Measurements from ENCODE around the gene ANTXRL. TPM values are rescaled to one million over a fixed set of nuclear protein-coding genes. Genes with fewer than 3 reads are reported as not detected.
"Not testable (repeated sequence)": the region's sequence is repeated elsewhere in the genome, so short reads cannot be mapped to it uniquely, and the experiment has no call there.

Gene ANTXRL
- total and polyA plus RNA-seq, 8 donors: 0.15 TPM; not detected in 7

DNA sequence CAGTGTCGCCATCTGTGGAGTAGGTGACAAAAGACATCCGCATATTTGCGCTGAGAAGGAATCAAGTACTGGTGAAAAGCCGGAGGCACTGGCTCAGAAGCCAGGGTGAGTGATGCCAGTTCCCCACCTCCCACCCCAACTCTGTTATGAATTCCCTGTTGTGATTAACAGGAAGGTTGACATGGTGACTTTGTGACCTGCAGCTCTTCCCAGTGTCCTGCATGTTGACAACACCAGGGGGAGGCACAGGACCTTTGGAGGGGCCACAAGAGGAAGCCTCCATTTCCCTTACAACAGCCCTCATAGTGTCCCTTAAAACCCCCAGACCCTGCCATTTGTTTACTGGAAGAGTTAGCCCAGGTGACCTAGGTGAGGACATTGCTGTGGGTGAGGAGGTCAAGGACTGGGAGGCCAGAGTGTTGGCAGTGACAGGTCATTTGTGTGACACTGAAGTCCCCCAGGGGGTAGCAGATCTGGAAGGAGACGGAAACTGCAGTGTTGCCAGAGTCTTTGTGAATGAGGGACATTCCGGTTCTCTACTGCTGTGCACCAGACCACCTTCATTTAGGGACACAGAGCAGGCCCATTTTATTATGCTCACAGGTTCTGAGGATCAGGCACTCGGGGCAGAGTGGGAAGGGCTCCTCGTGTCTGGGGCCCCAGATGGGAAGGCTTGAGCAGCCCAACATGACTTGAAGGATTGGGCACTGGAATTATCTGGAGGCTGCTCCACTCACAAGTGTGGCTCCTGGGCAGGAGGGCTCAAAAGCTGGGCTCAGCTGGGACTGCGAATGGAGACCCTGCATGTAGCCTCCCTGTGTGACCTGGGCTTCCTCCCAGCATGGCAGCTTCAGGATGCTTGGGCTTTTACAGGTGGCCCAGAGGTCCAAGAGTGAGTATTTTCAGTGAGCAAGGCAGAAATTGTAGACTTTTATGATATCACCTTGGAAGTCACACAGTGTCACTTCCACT lies 13.0 kb upstream of the ANTXRL start:
- Histone ChIP-seq H3K4me3 (no peak overlapping the region), H3K4me1 (no peaks in the 10 kb centered on the region), H3K9me3 (no peaks in the 10 kb centered on the region), H3K36me3 (no peaks in the 10 kb centered on the region), H3K27me3 (no peaks in the 10 kb centered on the region), H3K27ac (no peak overlapping the region)
- TF ChIP-seq, protein P1, sequence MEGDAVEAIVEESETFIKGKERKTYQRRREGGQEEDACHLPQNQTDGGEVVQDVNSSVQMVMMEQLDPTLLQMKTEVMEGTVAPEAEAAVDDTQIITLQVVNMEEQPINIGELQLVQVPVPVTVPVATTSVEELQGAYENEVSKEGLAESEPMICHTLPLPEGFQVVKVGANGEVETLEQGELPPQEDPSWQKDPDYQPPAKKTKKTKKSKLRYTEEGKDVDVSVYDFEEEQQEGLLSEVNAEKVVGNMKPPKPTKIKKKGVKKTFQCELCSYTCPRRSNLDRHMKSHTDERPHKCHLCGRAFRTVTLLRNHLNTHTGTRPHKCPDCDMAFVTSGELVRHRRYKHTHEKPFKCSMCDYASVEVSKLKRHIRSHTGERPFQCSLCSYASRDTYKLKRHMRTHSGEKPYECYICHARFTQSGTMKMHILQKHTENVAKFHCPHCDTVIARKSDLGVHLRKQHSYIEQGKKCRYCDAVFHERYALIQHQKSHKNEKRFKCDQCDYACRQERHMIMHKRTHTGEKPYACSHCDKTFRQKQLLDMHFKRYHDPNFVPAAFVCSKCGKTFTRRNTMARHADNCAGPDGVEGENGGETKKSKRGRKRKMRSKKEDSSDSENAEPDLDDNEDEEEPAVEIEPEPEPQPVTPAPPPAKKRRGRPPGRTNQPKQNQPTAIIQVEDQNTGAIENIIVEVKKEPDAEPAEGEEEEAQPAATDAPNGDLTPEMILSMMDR (IDR thresholded peaks at IDR 0.05): no peak
- ATAC-seq (no peak), FAIRE-seq (no peak), DNase-seq (no peak)
- 83 to 88% methylated on average over 9 of the region's 9 CpGs for WGBS, 2 donors
- intact Hi-C loops (cut with DNase I): no loop called here

DNA sequence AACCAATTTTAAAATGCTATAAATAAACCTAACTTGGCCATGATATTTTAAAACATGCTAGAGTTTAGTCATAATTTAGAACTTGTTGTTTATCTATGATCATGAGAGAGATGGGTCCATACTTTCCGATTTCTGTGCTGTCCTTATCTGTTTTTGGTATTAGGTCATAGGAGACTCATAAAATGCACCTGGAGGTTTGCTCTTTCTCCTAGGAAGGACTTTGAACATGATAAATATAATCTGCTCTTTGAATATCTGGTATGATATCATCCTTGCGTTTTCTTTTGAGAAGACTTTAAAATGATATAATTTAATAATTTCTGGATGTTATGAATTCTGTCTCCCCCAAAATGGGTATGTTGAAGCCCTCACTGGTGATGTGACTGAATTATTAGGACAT lies 9.0 kb upstream of the ANTXRL start:
- ATAC-seq: no peak

DNA sequence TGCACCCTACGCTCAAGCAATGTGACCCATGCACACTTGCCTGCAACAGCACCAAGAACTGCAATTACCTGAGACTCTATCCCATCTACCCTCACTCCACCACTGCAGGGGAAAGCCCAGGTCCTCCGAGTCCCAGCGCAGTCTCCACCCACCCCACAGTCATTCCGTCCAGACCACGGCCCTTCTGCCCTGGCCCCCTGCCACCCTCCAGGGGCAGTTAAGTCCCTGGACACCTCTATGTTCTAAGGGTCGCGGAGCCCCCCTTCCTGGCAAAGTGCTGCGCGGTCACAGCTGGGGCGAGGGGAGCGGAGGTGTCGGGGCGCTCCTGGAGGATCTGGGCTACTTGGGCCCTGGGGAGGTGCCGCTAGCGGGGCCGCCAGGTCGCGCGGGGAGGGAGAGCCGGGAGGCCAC lies 4.4 kb upstream of the ANTXRL start:
- not testable (repeated sequence) for H3K36me3 ChIP-seq, H3K4me1 ChIP-seq, H3K9me3 ChIP-seq, H3K27ac ChIP-seq, FAIRE-seq, H3K27me3 ChIP-seq
- peak in 1 of 6 donors; percentile 69 for DNase-seq
- peak in 1 of 4 donors; percentile 5 for ATAC-seq
- peak overlapping the region; percentile 5 to 64 (median 28) for H3K4me3 ChIP-seq
- intact Hi-C loops (cut with DNase I): loop anchor here in 1 of 3 donors (10.0 kb wide), 1 partner anchor 1102 kb away; the partner anchor contains the start of gene ZNF488
- WGBS, 2 donors: 1 to 5% methylated on average over 14 to 20 of the region's 20 CpGs

More for the DNA sequence above, 9.0 kb upstream of the ANTXRL start:
- no peaks in the 10 kb centered on the region for H3K27me3 ChIP-seq
- 49 to 56% methylated on average over 2 of the region's 2 CpGs for WGBS, 2 donors
- H3K36me3 ChIP-seq: no peaks in the 10 kb centered on the region
- no peaks in the 10 kb centered on the region for H3K9me3 ChIP-seq
- H3K27ac ChIP-seq: no peak overlapping the region
- DNase-seq (no peak), FAIRE-seq (no peak)
- intact Hi-C loops (cut with DNase I): no loop called here
- no peak overlapping the region for H3K4me3 ChIP-seq
- TF ChIP-seq, protein P1 (IDR thresholded peaks at IDR 0.05): no peak
- H3K4me1 ChIP-seq: no peaks in the 10 kb centered on the region

DNA sequence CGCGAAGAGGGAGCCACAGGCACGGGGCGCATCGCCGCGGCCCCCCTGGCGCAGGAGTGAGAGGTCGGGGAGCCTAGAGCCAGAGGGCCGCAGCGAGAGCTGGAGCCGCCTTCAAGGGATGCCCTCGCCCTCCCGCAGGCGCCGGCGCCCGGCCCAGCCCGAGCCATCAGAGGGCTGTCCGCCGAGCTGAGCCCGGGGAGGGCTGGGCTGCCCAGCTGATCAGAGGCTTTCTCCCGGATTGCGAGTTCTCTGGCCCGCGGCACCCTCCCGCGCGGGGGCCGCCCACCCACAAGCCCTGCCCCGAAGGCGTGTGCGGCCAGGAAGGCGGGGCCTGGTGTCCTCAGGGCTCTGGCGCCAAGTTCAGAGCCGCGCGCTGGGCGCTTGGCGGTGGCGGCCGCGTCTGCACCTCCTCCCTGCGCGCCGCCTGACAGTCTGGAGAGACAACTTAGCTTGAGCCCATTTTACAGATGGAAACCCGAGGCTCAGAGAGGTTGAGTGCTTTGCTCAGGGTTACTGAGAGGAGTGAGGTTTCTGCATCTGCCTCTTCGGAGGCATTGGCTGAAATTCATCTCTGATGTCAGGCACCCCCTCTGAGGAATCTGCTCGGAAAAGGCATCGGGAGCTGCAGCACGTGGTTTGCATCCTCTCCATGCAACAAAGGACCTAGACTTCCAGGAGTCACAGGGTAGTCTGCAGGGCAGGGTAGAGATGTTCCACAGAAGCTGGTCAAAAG lies 3.8 kb upstream of the ANTXRL start:
- WGBS, 2 donors: 8 to 18% methylated on average over 21 to 46 of the region's 51 CpGs
- Histone ChIP-seq H3K36me3 (no peaks in the 10 kb centered on the region), H3K9me3 (no peaks in the 10 kb centered on the region), H3K4me1 (no peaks in the 10 kb centered on the region), H3K27me3 (no peaks in the 10 kb centered on the region), H3K4me3 (peak overlapping the region; percentile 5 to 64 (median 28)), H3K27ac (no peak overlapping the region)
- peak; percentile 54 to 90 (median 82) for DNase-seq
- no peak for FAIRE-seq
- intact Hi-C loops (cut with DNase I): loop anchor here in 1 of 3 donors (10.0 kb wide), 1 partner anchor 1102 kb away; the partner anchor contains the start of gene ZNF488
- TF ChIP-seq, protein P1 (IDR thresholded peaks at IDR 0.05): no peak
- ATAC-seq: peak; percentile 75 to 90 (median 87)

DNA sequence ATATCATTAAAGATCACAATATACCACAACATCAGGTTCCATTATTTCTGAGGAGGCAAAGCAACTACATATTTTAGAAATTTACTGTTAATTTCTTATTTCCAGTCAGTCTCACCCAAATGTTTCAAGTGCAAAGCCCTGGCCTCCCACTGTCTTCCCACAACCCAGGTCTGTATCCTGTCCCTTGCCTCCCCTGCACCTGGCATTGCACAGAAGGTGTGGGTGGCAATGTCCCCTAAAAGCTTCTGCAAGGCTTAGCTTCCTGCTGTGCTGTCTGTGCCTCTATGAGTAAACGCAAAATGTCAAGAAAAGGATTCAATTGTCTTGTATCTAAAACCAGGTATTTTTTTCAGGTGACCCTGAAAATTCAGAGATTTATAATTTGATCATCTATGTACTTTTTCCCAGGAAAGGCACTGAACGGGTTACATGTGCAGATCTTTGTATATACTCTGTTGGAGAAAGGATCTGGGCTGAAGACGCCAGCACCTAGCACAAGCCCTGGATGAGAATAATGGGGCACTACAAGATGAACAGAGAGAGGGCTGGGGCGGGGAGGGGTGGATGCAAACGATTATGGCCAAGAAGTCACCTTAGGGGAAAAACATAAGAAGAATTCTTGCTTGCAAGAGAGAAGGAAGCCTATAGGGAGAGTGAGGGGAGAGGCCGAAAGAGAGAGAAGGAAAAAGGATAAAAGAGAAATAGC lies 3.1 kb upstream of the ANTXRL start:
- H3K36me3 ChIP-seq: no peaks in the 10 kb centered on the region
- no peaks in the 10 kb centered on the region for H3K27me3 ChIP-seq
- no peaks in the 10 kb centered on the region for H3K9me3 ChIP-seq
- DNase-seq (no peak), ATAC-seq (no peak), FAIRE-seq (no peak)
- no peaks in the 10 kb centered on the region for H3K4me1 ChIP-seq
- intact Hi-C loops (cut with DNase I): loop anchor here in 1 of 3 donors (10.0 kb wide), 1 partner anchor 1101 kb away; the partner anchor contains the start of gene ZNF488
- 53 to 55% methylated on average over 6 of the region's 6 CpGs for WGBS, 2 donors
- TF ChIP-seq, protein P1 (IDR thresholded peaks at IDR 0.05): no peak
- no peak overlapping the region for H3K27ac ChIP-seq
- peak overlapping the region in 1 of 4 donors; percentile 81 for H3K4me3 ChIP-seq

Data from pancreas (tissue), 10 donors.